ENCODE data around the gene PIK3R5.

DNA sequence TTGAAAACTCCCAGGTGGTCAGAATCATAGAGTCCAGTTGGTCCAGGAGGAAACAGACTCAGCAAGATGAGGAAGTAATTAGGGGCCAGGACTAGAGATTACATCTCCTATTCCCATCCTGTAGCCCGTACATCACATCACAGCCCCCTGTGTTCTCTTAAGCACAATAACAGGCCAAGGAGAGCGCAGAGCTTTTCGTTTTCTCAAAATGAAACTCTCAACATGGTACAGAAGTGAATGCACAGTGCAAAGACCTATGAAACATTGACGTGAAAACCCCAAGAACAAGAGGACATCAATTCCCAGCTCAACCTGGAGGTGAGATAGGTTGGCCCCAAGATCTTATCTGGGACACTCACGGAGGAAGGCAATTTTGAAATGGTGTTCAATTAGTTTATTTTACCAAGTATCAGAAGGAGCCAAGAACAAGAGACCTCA is 9.0 kb downstream of the PIK3R5 start:
- TF ChIP-seq POLR2A (IDR thresholded peaks at IDR 0.05; ENCODE audit: low read length): no peak
- no peak for TF ChIP-seq GATA1 (IDR thresholded peaks at IDR 0.05; ENCODE audit: low read depth, low read length)

Measured in erythroblast (primary cell).